HepG2 (cell line): ENCODE results near the gene TMC2. TPM values are rescaled to one million over a fixed set of nuclear protein-coding genes. Genes with fewer than 3 reads are reported as not detected.

ENCODE experiments used
- BHLHE40 ChIP-seq: IDR thresholded peaks from 2 replicates; pipeline ENCODE4 v1.6.1; 2011; ENCODE audit warnings: low read length, improper control_type of control experiment
- HDAC6 ChIP-seq: fragments of 200-600 bp; sonication (generic); IDR thresholded peaks from 2 replicates; pipeline ENCODE4 v1.7.0; 2017; ENCODE audit warnings: mild to moderate bottlenecking, antibody characterized with exemption, low read length, low read depth
- MAFG ChIP-seq: sonication (generic); formaldehyde crosslinking; IDR thresholded peaks from 2 replicates; pipeline ENCODE4 v1.5.1; 2020; ENCODE audit warnings: mild to moderate bottlenecking, missing genetic modification reagents
- MTF1 ChIP-seq: sonication (generic); formaldehyde crosslinking; IDR thresholded peaks from 2 replicates; pipeline ENCODE4 v1.5.0; 2020; ENCODE audit warnings: missing genetic modification reagents
- NBN ChIP-seq: fragments of 450-650 bp; conservative IDR thresholded peaks from 2 replicates; pipeline ENCODE4 v1.6.1; 2017
- NR1H2 ChIP-seq: sonication (generic); formaldehyde crosslinking; IDR thresholded peaks from 2 replicates; pipeline ENCODE4 v1.8.1; 2022; ENCODE audit warnings: low read depth, missing genetic modification reagents, borderline replicate concordance
- SMAD3 ChIP-seq: sonication (generic); formaldehyde crosslinking; IDR thresholded peaks from 2 replicates; pipeline ENCODE4 v1.4.0; 2020; ENCODE audit warnings: missing genetic modification reagents
- SNAPC2 ChIP-seq: sonication (generic); formaldehyde crosslinking; IDR thresholded peaks from 2 replicates; pipeline ENCODE4 v1.8.1; 2022; ENCODE audit warnings: mild to moderate bottlenecking, missing genetic modification reagents
- ZBTB8A ChIP-seq: sonication (generic); formaldehyde crosslinking; IDR thresholded peaks from 2 replicates; pipeline ENCODE4 v1.4.0; 2020; ENCODE audit warnings: mild to moderate bottlenecking, low read depth, missing genetic modification reagents, borderline replicate concordance
- ZNF282 ChIP-seq: fragments of 450-650 bp; IDR thresholded peaks from 2 replicates; pipeline ENCODE4 v1.6.1; 2018; ENCODE audit not compliant: partially characterized antibody
- ZNF30 ChIP-seq: sonication (generic); formaldehyde crosslinking; IDR thresholded peaks from 2 replicates; pipeline ENCODE4 v1.5.0; 2020; ENCODE audit warnings: mild to moderate bottlenecking, missing genetic modification reagents
- ZNF446 ChIP-seq: sonication (generic); formaldehyde crosslinking; IDR thresholded peaks from 2 replicates; pipeline ENCODE4 v1.5.0; 2020; ENCODE audit warnings: mild to moderate bottlenecking, missing genetic modification reagents
- ZNF563 ChIP-seq: sonication (generic); formaldehyde crosslinking; IDR thresholded peaks from 2 replicates; pipeline ENCODE4 v1.8.0; 2022; ENCODE audit warnings: mild to moderate bottlenecking, moderate library complexity, missing genetic modification reagents
- ZNF780A ChIP-seq: sonication (generic); formaldehyde crosslinking; IDR thresholded peaks from 2 replicates; pipeline ENCODE4 v1.8.0; 2022; ENCODE audit warnings: mild to moderate bottlenecking, missing genetic modification reagents, moderate library complexity
- polyA plus RNA-seq, 8 experiments: library from polyadenylated mRNA; depleted of rRNA in 3 of 8; stranded (reverse) in 7 of 8; unstranded in 1 of 8; fragments of >200 nt; fragmentation: Illumina TruSeq in 4 of 8; extraction: Trizol in 4 of 8; gene quantifications; 2 replicates each; pipeline versions ENCODE4 v1.2.1 to v1.2.3, GENCODE V29; 2011 to 2016; ENCODE audit warnings: low read depth in 4 of 8, missing spikeins in 1 of 8, mixed read lengths in 1 of 8; ENCODE audit not compliant: insufficient read depth in 1 of 8
- total RNA-seq, 5 experiments: library from RNA; depleted of rRNA; stranded (reverse); fragments of >200 nt; fragmentation: Illumina TruSeq; extraction: Trizol; gene quantifications; 2 replicates each; pipeline ENCODE4 v1.2.3, GENCODE V29; 2016; ENCODE audit warnings: low read depth in 1 of 5
- TF ChIP-seq, protein P1 (sequence below): sonication (generic); formaldehyde crosslinking; IDR thresholded peaks from 2 replicates; pipeline ENCODE4 v1.4.0; 2020; ENCODE audit warnings: mild to moderate bottlenecking, missing genetic modification reagents
- TF ChIP-seq, protein P2 (sequence below): sonication (generic); formaldehyde crosslinking; IDR thresholded peaks from 2 replicates; pipeline ENCODE4 v1.8.0; 2022; ENCODE audit warnings: missing genetic modification reagents, low read depth, mild to moderate bottlenecking, borderline replicate concordance
- TF ChIP-seq, protein P3 (sequence below): sonication (generic); formaldehyde crosslinking; IDR thresholded peaks from 2 replicates; pipeline ENCODE4 v1.5.0; 2020; ENCODE audit warnings: missing genetic modification reagents
- TF ChIP-seq, protein P4 (sequence below): sonication (generic); formaldehyde crosslinking; IDR thresholded peaks from 2 replicates; pipeline ENCODE4 v1.9.0; 2021; ENCODE audit warnings: missing genetic modification reagents, borderline replicate concordance
- TF ChIP-seq, protein P5 (sequence below): sonication (generic); formaldehyde crosslinking; IDR thresholded peaks from 2 replicates; pipeline ENCODE4 v1.5.0; 2020; ENCODE audit warnings: missing genetic modification reagents
- TF ChIP-seq, protein P6 (sequence below): sonication (generic); formaldehyde crosslinking; IDR thresholded peaks from 2 replicates; pipeline ENCODE4 v1.4.0; 2020; ENCODE audit warnings: missing genetic modification reagents
- TF ChIP-seq, protein P7 (sequence below): sonication (generic); formaldehyde crosslinking; IDR thresholded peaks from 2 replicates; pipeline ENCODE4 v1.4.0; 2020; ENCODE audit warnings: mild to moderate bottlenecking, missing genetic modification reagents

TMC2 gene
- total and polyA plus RNA-seq, 2 of the 13 experiments (the other 11 are each of a cell fraction or from before 2014, with no cell fraction given): not detected

DNA sequence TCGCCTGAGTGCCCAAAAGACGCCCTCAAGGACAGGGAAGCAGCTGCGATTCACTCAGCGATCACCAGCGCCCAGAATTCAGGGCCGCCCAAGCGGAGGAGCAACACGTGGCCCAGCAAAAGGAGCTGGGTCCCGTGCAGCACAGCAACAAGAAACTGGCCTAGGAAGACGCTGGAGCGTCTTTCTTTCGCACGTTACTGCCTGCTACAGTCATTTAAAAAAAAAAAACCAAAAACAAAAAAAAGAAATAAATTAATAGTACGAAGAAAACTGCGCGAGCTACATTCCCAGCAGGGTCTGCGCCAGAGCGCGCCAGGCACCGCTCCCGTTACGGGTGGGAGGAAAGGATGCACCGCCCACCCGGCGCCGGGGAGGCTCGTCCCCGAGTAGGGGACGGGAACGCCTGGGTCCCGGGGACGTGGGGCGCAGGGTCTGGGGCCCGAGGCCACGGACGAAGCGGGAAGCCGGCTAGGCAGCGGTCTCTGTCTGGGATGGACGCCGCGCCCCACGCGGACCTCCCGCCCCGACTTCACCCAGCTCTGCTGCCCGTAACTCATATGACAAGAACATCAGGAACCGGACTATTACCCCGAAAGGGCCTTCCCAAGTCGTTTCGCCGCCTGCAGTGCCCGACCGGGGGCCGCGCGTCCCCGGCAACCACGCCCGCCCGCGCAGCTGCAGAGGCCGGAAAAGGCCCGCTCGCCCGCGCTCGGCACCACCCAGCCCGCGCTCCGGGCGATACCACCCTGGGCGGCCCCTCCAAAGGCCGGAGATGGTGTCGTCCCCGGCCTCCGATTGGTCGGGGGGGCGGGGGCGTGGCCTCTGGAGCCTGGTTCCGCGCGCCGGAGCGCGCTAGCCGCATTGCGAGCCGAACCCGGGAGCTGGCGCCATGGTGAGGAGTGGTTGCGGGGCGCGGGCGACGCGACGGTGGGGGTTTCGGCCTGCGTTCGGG is 115.7 kb downstream of the TMC2 start, which contains the start of gene NOP56 (continued):
- TF ChIP-seq, protein P1, sequence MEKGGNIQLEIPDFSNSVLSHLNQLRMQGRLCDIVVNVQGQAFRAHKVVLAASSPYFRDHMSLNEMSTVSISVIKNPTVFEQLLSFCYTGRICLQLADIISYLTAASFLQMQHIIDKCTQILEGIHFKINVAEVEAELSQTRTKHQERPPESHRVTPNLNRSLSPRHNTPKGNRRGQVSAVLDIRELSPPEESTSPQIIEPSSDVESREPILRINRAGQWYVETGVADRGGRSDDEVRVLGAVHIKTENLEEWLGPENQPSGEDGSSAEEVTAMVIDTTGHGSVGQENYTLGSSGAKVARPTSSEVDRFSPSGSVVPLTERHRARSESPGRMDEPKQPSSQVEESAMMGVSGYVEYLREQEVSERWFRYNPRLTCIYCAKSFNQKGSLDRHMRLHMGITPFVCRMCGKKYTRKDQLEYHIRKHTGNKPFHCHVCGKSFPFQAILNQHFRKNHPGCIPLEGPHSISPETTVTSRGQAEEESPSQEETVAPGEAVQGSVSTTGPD (CRISPR knock-in tag): no peak; the same call in 1 of the 2 replicates
- TF ChIP-seq, protein P2, sequence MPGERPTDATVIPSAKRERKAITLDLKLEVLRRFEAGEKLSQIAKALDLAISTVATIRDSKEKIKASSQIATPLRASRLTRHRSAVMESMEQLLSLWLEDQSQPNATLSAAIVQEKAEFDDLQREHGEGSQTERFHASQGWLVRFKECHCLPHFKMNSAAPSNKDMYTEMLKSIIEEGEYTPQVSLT (CRISPR knock-in tag): 0 out of 2 replicates have a peak, but pooled peaks have one; percentile 84
- TF ChIP-seq MAFG (CRISPR knock-in tag) (no peak), SMAD3 (CRISPR knock-in tag) (no peak; the same call in none of the 2 replicates), ZNF780A (CRISPR knock-in tag) (peak; percentile 95), SNAPC2 (CRISPR knock-in tag) (peak; percentile 65; the same call in 1 of the 2 replicates), BHLHE40 (peak; percentile 98), ZNF30 (peak; percentile 67; the same call in 1 of the 2 replicates), NR1H2 (CRISPR knock-in tag) (no peak), ZBTB8A (0 out of 2 replicates have a peak, but pooled peaks have one; percentile 47), MTF1 (CRISPR knock-in tag) (peak; percentile 83), ZNF563 (CRISPR knock-in tag) (peak; percentile 96), ZNF282 (no peak), ZNF446 (CRISPR knock-in tag) (peak; percentile 88; the same call in 1 of the 2 replicates), HDAC6 (no peak), NBN (no peak)
- TF ChIP-seq, protein P3, sequence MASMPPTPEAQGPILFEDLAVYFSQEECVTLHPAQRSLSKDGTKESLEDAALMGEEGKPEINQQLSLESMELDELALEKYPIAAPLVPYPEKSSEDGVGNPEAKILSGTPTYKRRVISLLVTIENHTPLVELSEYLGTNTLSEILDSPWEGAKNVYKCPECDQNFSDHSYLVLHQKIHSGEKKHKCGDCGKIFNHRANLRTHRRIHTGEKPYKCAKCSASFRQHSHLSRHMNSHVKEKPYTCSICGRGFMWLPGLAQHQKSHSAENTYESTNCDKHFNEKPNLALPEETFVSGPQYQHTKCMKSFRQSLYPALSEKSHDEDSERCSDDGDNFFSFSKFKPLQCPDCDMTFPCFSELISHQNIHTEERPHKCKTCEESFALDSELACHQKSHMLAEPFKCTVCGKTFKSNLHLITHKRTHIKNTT (CRISPR knock-in tag): peak; percentile 27; the same call in 1 of the 2 replicates
- TF ChIP-seq, protein P4, sequence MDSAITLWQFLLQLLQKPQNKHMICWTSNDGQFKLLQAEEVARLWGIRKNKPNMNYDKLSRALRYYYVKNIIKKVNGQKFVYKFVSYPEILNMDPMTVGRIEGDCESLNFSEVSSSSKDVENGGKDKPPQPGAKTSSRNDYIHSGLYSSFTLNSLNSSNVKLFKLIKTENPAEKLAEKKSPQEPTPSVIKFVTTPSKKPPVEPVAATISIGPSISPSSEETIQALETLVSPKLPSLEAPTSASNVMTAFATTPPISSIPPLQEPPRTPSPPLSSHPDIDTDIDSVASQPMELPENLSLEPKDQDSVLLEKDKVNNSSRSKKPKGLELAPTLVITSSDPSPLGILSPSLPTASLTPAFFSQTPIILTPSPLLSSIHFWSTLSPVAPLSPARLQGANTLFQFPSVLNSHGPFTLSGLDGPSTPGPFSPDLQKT (CRISPR knock-in tag): no peak; the same call in 1 of the 2 replicates
- TF ChIP-seq, protein P5, sequence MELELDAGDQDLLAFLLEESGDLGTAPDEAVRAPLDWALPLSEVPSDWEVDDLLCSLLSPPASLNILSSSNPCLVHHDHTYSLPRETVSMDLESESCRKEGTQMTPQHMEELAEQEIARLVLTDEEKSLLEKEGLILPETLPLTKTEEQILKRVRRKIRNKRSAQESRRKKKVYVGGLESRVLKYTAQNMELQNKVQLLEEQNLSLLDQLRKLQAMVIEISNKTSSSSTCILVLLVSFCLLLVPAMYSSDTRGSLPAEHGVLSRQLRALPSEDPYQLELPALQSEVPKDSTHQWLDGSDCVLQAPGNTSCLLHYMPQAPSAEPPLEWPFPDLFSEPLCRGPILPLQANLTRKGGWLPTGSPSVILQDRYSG (CRISPR knock-in tag): peak; percentile 98
- TF ChIP-seq, protein P6, sequence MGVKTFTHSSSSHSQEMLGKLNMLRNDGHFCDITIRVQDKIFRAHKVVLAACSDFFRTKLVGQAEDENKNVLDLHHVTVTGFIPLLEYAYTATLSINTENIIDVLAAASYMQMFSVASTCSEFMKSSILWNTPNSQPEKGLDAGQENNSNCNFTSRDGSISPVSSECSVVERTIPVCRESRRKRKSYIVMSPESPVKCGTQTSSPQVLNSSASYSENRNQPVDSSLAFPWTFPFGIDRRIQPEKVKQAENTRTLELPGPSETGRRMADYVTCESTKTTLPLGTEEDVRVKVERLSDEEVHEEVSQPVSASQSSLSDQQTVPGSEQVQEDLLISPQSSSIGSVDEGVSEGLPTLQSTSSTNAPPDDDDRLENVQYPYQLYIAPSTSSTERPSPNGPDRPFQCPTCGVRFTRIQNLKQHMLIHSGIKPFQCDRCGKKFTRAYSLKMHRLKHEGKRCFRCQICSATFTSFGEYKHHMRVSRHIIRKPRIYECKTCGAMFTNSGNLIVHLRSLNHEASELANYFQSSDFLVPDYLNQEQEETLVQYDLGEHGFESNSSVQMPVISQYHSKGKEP (CRISPR knock-in tag): peak; percentile 94
- TF ChIP-seq, protein P7, sequence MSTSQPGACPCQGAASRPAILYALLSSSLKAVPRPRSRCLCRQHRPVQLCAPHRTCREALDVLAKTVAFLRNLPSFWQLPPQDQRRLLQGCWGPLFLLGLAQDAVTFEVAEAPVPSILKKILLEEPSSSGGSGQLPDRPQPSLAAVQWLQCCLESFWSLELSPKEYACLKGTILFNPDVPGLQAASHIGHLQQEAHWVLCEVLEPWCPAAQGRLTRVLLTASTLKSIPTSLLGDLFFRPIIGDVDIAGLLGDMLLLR (CRISPR knock-in tag): peak; percentile 68; the same call in 1 of the 2 replicates
